ENCODE results near the gene BACE2.
A peak's percentile ranks its signal among the peaks of the same experiment; 100 is the strongest.
"Not testable (repeated sequence)": the region's sequence is repeated elsewhere in the genome, so short reads cannot be mapped to it uniquely, and the experiment has no call there.

Gene BACE2

GRCh38 chr21:41283211-41283818 is 115.4 kb downstream of the BACE2 start:
- DNase-seq: peak; percentile 59 to 71

- DNase-seq: no peak
Observed at GRCh38 chr21:41289431-41289830, 121.5 kb downstream of the BACE2 start.

DNA sequence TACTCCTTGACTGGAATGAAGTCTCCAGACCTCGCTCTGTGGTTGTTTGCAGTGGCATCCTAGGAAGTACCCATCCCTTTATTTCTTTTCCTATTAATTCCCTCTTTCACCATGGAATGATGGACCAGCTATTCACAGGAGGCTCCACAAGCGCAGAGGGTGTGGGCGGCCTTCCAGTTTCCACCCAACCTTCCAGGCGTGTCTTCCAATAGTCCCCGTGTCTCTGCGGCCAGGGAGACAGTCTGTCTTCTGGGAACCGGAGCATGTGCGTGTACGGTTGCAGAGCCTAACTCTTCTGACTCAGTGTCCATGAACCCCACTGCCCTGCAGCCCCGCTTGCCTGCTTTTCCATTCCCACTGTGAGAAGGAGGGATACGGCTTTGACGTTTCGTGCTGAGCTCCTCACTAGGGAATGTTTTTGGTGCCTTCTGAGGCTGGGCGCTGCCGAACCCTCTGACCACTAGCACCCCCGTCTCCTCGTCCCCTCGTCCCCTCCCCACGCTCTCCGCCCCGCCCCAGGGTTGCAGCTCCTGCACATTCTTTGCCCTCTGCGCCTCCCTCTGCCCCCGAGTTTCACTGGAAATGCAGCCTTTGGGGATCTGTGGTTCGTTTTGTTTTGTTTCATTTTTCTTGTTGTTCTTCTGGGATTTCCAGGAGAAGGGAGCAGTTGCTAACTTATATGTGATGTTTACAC is 122.3 kb downstream of the BACE2 start:
- DNase-seq: no peak

GRCh38 chr21:41294548-41295231 is 126.7 kb downstream of the BACE2 start:
- DNase-seq: no peak

- DNase-seq: no peak
Observed at GRCh38 chr21:41295721-41296254, 127.8 kb downstream of the BACE2 start.

DNA sequence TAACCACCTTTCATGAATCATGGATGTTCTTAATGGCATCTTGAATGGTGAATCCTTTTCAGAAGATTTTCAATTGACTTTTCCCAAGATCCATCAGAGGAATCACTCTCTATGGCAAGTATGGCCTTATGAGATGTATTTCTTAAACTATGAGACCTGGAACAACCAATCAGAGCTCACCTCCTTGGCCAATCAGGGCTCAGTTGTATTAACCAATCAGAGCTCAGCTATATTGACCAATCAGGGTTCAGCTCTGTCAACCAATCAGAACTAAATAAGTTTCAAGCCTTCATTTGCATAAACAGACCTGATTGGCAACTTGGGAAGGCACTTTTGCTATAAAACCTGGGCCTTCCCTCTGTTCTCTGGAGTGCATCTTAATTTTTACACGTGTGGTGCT is 135.0 kb downstream of the BACE2 start:
- DNase-seq: peak in 1 of 2 donors; percentile 6

DNA sequence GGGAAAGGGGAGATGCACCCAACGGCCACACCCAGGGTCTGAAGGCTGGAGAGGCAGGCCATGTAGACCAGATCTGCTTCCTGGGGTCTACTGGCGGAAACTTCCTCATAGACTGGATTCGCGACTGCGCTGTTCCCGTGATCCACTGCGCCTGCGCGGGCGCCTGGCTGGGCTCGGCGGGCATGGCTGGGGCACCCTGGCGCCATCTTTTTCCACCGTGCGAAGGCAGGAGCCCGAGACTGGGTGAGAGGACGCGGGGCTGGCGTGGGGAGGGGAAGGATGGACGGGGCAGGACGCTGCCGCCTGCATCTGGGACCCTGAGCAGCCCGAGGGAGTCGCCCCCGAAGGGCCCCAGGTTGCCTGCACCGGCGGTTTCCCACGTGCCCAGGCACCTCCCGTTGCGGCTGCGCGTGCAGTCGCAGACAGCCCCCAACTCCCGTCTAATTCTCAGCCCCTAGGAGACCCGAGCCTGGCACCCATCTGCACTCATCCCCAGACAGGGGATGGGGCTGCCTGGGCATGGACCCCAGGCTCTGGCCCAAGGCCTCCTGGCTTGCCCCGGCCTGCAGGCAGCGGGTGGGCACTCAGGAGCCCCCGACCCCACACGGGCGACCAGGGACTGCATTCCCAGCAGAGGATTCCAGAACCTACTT is 136.2 kb downstream of the BACE2 start:
- no peak for DNase-seq

GRCh38 chr21:41307219-41307618 is 139.3 kb downstream of the BACE2 start:
- DNase-seq: no peak

GRCh38 chr21:41313285-41314164 is 145.6 kb downstream of the BACE2 start:
- DNase-seq: not testable (repeated sequence)

DNA sequence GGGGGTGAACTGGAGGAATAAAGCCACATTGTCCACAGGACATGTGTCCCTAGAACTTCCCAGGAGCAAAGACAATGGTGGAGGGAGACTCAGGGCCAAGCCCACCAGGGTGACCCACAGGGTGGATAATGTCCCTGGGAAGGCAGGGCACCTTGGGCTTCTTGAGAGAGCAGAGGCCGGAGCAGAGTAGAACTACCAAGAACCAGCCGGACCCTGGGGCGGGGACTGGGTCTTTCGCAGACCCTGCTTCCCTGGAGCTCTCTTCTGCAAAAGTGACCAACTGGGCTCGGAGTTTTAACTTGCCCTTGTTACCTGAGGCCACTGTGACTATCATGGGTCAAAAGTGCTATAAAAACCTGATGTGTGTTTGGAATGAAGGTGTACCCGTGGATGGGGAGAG is 147.8 kb downstream of the BACE2 start:
- DNase-seq: no peak

DNA sequence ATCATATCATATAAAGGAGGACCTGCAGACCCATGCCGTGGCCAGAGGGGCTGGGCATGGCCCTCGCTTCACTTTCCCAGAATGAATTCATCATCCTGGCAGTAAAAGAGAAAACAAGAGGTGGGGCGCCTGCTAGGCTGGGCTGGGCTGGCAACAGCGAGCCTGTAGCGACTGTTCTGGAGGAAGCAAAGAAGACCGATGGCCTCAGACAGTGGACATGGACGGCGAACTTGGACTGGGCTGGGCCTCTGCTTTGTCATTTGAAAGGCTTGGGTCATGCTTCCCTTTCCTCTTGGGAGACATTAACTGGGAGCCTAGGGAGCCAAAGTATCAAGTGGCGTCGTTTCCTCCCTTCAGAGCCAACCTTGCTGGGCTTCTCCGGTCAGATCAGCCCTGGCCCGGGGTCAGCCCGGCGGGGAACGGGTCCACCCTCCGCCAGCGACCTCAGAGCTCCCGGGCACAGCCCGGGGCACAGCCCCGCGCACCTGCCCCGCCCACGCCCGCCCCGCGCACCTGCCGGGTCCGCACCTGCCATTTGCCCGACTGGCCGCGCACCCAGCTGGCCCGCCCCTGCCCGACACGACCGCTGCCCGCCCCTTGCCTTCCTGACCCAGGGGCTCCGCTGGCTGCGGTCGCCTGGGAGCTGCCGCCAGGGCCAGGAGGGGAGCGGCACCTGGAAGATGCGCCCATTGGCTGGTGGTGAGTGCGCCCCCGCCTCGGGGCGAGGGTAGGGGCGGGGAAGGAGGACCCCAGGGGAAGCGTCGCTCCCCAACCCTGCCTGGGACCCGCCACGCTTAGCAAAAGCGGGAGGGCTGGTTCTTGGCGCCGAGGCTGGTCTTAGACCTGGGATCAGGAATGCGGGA is 148.5 kb downstream of the BACE2 start, which contains the start of gene FAM3B:
TSS of gene FAM3B (plus strand) at position 602 of the 863 bp plus-strand sequence. CDS start at position 681, 79 bp downstream.
- DNase-seq: no peak

DNA sequence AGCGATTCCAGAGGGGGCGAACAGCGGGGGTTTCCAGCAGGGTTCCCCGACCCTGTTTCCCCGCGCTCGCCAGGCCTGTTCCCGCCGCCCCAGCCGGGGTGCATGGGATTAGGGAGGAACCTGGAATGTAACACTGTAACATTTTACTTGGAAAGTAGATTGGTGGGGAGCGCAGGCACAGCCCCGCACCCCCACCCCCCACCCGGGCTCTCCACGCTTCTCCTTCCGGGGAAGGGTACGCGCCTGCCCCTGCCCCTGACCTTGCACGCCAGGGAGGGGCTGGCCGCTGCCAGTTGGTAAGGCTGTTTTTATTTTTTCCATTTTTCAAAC is 149.1 kb downstream of the BACE2 start:
- DNase-seq: no peak

DNA sequence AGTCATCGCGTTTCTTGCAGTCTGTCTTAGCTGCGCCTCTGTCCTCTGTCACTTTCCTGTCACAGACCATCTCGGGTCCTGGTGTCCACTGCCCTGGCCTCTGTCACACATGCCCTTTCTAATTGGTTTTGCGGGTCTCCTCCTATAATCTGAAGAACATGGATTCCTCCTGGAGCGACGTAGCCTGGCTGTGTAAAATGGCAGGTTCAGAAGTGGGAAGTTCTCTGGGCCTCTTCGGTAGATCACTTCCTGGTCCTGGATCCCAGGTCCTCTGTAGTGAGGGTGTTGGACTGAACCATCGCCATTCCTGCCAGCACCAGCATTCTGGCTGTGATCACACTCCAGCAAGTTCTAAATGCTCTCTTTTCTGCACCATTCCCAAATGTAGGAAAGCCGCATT is 149.5 kb downstream of the BACE2 start:
- no peak for DNase-seq

DNA sequence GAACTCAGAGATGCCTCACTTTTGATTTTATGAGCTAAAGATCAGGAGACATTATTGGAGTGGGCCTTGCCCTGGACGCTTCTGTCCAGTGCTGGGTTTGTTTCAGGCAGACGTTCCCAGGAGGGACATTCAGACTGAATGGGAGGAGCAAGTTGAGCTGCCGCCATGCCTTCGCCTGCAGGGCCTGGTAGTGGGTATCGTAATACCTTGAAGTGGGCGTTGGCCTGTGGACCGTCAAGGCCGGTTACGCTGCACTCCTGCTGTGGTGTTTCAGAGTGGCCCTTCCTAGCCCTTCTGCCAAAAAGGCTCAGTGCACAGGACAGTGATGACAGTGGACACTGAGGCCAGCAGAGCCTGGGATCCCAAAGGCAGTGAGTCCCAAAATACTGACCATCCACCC is 150.3 kb downstream of the BACE2 start:
- DNase-seq: no peak

DNA sequence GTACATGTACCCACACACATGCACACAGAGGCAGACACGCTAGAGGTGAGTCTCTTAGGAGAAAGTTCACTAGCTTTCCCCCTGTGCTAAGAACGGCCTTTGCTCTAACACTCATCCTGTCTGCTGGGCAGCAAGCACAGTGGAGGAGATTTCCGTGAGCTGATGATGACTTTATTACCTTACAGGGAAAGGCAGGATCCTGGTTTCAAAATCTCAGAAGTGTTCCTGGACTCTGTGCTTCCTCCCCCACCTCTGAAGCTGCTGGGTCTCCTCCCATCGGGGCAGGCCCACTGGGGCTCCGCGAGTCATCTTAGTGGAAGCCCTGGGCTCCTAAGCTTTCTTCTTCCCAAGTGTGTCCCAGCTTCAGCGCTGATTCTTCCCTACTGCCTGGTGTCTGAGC is 151.3 kb downstream of the BACE2 start:
- DNase-seq: no peak

GRCh38 chr21:41321211-41321907 is 153.4 kb downstream of the BACE2 start:
- DNase-seq: peak in 1 of 2 donors; percentile 2

DNA sequence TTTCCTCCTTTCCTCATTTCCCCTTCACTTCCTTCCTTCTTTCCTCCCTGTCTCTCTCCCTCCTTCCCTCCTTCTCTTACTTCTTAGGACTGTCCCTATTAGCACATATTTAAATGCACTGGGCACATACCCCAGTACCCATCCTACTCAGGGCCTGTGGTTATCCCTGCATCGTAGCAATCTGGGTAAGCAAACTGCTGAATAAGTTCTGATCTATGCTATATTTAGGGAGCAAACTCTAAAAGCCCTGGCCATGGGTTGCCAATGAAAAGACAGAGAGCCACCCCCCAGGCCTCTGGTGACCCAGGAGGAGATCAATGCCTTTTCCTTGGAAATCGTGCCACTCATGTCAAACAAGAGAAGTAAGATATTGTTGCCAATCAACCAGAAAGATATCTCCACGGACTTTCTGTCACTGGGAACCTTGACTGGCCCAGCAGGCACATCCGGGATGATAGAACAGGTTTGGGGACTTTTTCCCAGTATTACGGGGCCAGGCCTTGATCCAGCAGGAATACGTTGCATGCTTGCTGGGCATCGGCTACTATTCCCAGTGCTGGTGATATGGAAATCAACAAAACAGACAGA is 154.0 kb downstream of the BACE2 start:
- DNase-seq: no peak

DNA sequence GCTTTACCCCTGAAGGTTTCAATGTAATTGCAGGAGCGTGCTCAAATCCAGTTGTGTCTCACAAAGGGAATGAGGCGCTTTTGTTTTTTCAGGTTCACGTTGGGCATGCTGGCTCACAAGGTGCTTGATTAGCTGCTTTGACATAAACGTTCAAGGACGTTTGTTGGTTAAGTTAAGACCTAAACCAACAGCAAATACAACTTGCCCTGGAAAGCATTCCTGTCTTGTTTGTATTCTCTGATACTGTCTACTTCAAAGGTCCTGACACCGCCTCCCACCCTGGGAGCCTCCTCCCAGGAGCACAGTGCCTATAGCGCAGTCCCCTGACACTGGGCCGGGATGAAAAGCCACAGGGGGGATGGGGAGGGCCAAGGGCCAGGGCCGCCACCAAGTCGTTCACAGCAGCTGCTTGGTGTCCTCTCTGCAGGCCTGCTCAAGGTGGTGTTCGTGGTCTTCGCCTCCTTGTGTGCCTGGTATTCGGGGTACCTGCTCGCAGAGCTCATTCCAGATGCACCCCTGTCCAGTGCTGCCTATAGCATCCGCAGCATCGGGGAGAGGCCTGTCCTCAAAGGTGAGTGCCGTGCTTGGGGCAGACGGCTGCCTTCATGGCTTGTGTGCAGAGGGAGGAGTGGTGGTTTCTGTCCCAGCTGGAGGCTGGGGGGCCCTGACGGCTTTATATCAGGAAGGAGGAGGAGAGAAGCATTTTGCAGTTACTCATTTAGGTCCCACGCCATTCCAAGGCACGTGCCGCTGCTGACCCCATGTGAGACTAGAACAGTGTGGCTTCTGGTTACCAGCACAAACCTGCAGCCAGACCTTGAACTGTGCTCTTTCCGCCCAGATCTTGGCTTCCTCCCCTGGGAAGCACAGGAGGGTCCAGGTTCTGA is 154.8 kb downstream of the BACE2 start:
- DNase-seq: no peak

Measured in CD4-positive, alpha-beta T cell treated with Interleukin-4 for 1 hour (primary cell).